K562 (cell line): ENCODE data around the gene MTA1. TPM values are rescaled to one million over a fixed set of nuclear protein-coding genes. Genes with fewer than 3 reads are reported as not detected.
A peak's percentile ranks its signal among the peaks of the same experiment; 100 is the strongest.

ENCODE experiments used
- ASH1L ChIP-seq: fragments of 450-650 bp; IDR thresholded peaks from 2 replicates; pipeline ENCODE4 v1.6.1; 2018; ENCODE audit warnings: borderline replicate concordance, mild to moderate bottlenecking, low read depth; ENCODE audit not compliant: partially characterized antibody
- CHD2 ChIP-seq: IDR thresholded peaks from 2 replicates; pipeline ENCODE4 v1.6.1; 2011; ENCODE audit warnings: low read depth, low read length
- ETV1 ChIP-seq: fragments of 450-650 bp; conservative IDR thresholded peaks from 2 replicates; pipeline ENCODE4 v1.6.1; 2016; ENCODE audit warnings: missing genetic modification characterization, control low read depth, low read depth, missing compliant biosample characterization
- FOXM1 ChIP-seq, 2 experiments: fragments of 450-650 bp in 1 of 2; sonication (generic) in 1 of 2; formaldehyde crosslinking in 1 of 2; IDR thresholded peaks; 2 replicates each; pipeline versions ENCODE4 v1.6.1 to v1.9.0; 2017 to 2022; ENCODE audit warnings: low read depth in 2 of 2, mild to moderate bottlenecking in 2 of 2, missing genetic modification reagents in 1 of 2, moderate library complexity in 1 of 2
- GABPA ChIP-seq: fragments of 200-800 bp; sonication (Bioruptor generic); conservative IDR thresholded peaks from 2 replicates; pipeline ENCODE4 v1.6.1; 2016; ENCODE audit warnings: low read depth, missing genetic modification characterization, missing compliant biosample characterization
- HDAC8 ChIP-seq: fragments of 450-650 bp; IDR thresholded peaks from 2 replicates; pipeline ENCODE4 v1.6.1; 2016; ENCODE audit warnings: mild to moderate bottlenecking, missing genetic modification characterization, moderate library complexity, missing compliant biosample characterization
- PHF20 ChIP-seq: fragments of 450-650 bp; IDR thresholded peaks from 2 replicates; pipeline ENCODE4 v1.6.1; 2018; ENCODE audit not compliant: partially characterized antibody
- POLR2G ChIP-seq: fragments of 200-400 bp; formaldehyde crosslinking; IDR thresholded peaks from 2 replicates; pipeline ENCODE4 v1.6.1; 2017; ENCODE audit warnings: low read depth, mild to moderate bottlenecking, antibody characterized with exemption, low read length, moderate library complexity
- POLR3G ChIP-seq: IDR thresholded peaks from 2 replicates; pipeline ENCODE4 v1.6.1; 2011; ENCODE audit not compliant: insufficient read length, insufficient replicate concordance; ENCODE audit errors: extremely low read depth
- ZBTB40 ChIP-seq, 2 experiments: fragments of 450-650 bp in 1 of 2; sonication (generic) in 1 of 2; formaldehyde crosslinking in 1 of 2; IDR thresholded peaks; 2 replicates each; pipeline versions ENCODE4 v1.7.1 to v1.9.0; 2016 to 2022; ENCODE audit warnings: inconsistent platforms in 1 of 2, mild to moderate bottlenecking in 1 of 2, missing genetic modification reagents in 1 of 2
- ZNF232 ChIP-seq: sonication (generic); formaldehyde crosslinking; IDR thresholded peaks from 2 replicates; pipeline ENCODE4 v1.8.0; 2022; ENCODE audit warnings: mild to moderate bottlenecking, missing genetic modification reagents
- ZNF592 ChIP-seq: fragments of 450-650 bp; IDR thresholded peaks from 2 replicates; pipeline ENCODE4 v1.6.1; 2017; ENCODE audit warnings: antibody characterized with exemption, mild to moderate bottlenecking
- ZSCAN29 ChIP-seq: fragments of 450-650 bp; IDR thresholded peaks from 2 replicates; pipeline ENCODE4 v1.6.1; 2017
- polyA plus RNA-seq, 8 experiments: library from polyadenylated mRNA; depleted of rRNA in 4 of 8; stranded (reverse) in 5 of 8; unstranded in 3 of 8; fragments of >200 nt; fragmentation: Nextera tagmentation in 2 of 8; fragmentation: Illumina TruSeq in 1 of 8; extraction: Ambion mirVana in 2 of 8; extraction: Trizol in 1 of 8; gene quantifications; 2 replicates each; pipeline versions ENCODE4 v1.2.1 to v1.2.3, GENCODE V29; 2011 to 2014; ENCODE audit warnings: inconsistent platforms in 1 of 8, missing spikeins in 1 of 8
- total RNA-seq, 7 experiments: library from RNA; depleted of rRNA in 6 of 7; stranded (reverse); fragments of >200 nt in 6 of 7; fragmentation: Illumina TruSeq in 2 of 7; extraction: Trizol in 2 of 7; gene quantifications; 2 replicates each; pipeline versions ENCODE4 v1.2.1 to v1.2.3, GENCODE V29; 2011 to 2021; ENCODE audit warnings: low replicate concordance in 1 of 7

The MTA1 gene
- total and polyA plus RNA-seq, 9 of the 15 experiments (the other 6 are each of a cell fraction or from before 2014, with no cell fraction given), result 0.13 to 118 (median 32.3) TPM

- TF ChIP-seq ZBTB40 (IDR thresholded peaks at IDR 0.05) (peak; percentile 99), ZBTB40 (CRISPR knock-in tag; IDR thresholded peaks at IDR 0.05) (no peak), CHD2 (peak; percentile 89), FOXM1 (IDR thresholded peaks at IDR 0.05; ENCODE audit: low read depth) (peak; percentile 31; the same call in 1 of the 2 replicates), FOXM1 (CRISPR knock-in tag; IDR thresholded peaks at IDR 0.05; ENCODE audit: low read depth) (no peak), ZNF232 (CRISPR knock-in tag) (no peak), ETV1 (tag) (peak; percentile 61), GABPA (tag) (peak; percentile 98), ZNF592 (no peak), HDAC8 (no peak), ZSCAN29 (peak; percentile 93), POLR2G (peak; percentile 88), PHF20 (peak; percentile 52), POLR3G (no peak), ASH1L (peak; percentile 96)
Measured at GRCh38 chr14:105490572-105491365, 71.1 kb downstream of the MTA1 start, which contains the start of gene TEDC1 (continued).
